Naive thymus-derived CD4-positive, alpha-beta T cell (primary cell): ENCODE measurements around the gene NOL4L. TPM values are rescaled to one million over a fixed set of nuclear protein-coding genes. Genes with fewer than 3 reads are reported as not detected.

Experiments used
- ATAC-seq: fragments of 150-1000 bp; cut with Tn5 transposase; 2 replicates; pipeline ENCODE4 v1.10.0; 2021; ENCODE audit warnings: mild to moderate bottlenecking, moderate library complexity
- CTCF ChIA-PET: fragments of 350-600 bp; sonication (Branson Sonifier 250); formaldehyde crosslinking; loops from one replicate; lab custom pipeline; 2021; ENCODE audit warnings: antibody characterized with exemption; lab: Charles Lee
- POLR2A ChIA-PET: fragments of 350-600 bp; sonication (Branson Sonifier 250); formaldehyde crosslinking; loops from one replicate; lab custom pipeline; 2021; ENCODE audit warnings: antibody characterized with exemption, inconsistent platforms; lab: Charles Lee
- DNase-seq, 9 donors: peaks; one replicate each; pipeline versions ENCODE4 v3.0.0 to v3.0.0-alpha.2; 2020 to 2022; ENCODE audit warnings: mixed read lengths in 1 of 9
- H3K27ac ChIP-seq: one replicate; pipeline ENCODE4 v1.7.0; 2013; ENCODE audit warnings: mild to moderate bottlenecking, low read depth, low read length, moderate library complexity
- H3K27me3 ChIP-seq, 2 donors: one replicate each; pipeline ENCODE4 v1.7.0; 2013; ENCODE audit warnings: low read length in 2 of 2, mild to moderate bottlenecking in 2 of 2, moderate library complexity in 2 of 2; ENCODE audit not compliant: control insufficient read depth in 2 of 2, insufficient read depth in 2 of 2
- H3K36me3 ChIP-seq, 3 experiments: 1 replicate in 2 of 3; 2 replicates in 1 of 3; pipeline ENCODE4 v1.7.0; 2013; ENCODE audit warnings: low read length in 3 of 3, mild to moderate bottlenecking in 3 of 3, moderate library complexity in 1 of 3; ENCODE audit not compliant: insufficient read depth in 3 of 3, control insufficient read depth in 2 of 3
- H3K4me1 ChIP-seq, 2 donors: one replicate each; pipeline ENCODE4 v1.7.0; 2013; ENCODE audit warnings: low read length in 2 of 2, mild to moderate bottlenecking in 2 of 2, moderate library complexity in 1 of 2; ENCODE audit not compliant: control insufficient read depth in 2 of 2, insufficient read depth in 2 of 2
- H3K4me3 ChIP-seq: 2 replicates; pipeline ENCODE4 v1.7.0; 2013; ENCODE audit warnings: mild to moderate bottlenecking, low read length
- H3K9me3 ChIP-seq, 3 experiments: 1 replicate in 2 of 3; 2 replicates in 1 of 3; pipeline ENCODE4 v1.7.0; 2013; ENCODE audit warnings: low read length in 3 of 3; ENCODE audit not compliant: control insufficient read depth in 2 of 3
- H3K27ac Mint-ChIP-seq, 9 donors: one replicate each; pipeline ENCODE4 v1.8.0; 2020 to 2022; ENCODE audit warnings: mixed read lengths in 9 of 9, mild to moderate bottlenecking in 8 of 9, moderate library complexity in 5 of 9, inconsistent platforms in 2 of 9
- H3K27me3 Mint-ChIP-seq, 5 donors: one replicate each; pipeline ENCODE4 v1.8.0; 2021 to 2022; ENCODE audit warnings: mixed read lengths in 5 of 5, mild to moderate bottlenecking in 1 of 5
- H3K36me3 Mint-ChIP-seq, 5 donors: one replicate each; pipeline ENCODE4 v1.8.0; 2020 to 2022; ENCODE audit warnings: mixed read lengths in 5 of 5, mild to moderate bottlenecking in 3 of 5, inconsistent platforms in 1 of 5
- H3K4me1 Mint-ChIP-seq, 7 donors: one replicate each; pipeline ENCODE4 v1.8.0; 2020 to 2022; ENCODE audit warnings: mixed read lengths in 7 of 7, mild to moderate bottlenecking in 3 of 7, inconsistent platforms in 1 of 7
- H3K4me3 Mint-ChIP-seq, 10 donors: one replicate each; pipeline ENCODE4 v1.8.0; 2020 to 2022; ENCODE audit warnings: mild to moderate bottlenecking in 10 of 10, mixed read lengths in 10 of 10, moderate library complexity in 6 of 10, inconsistent platforms in 2 of 10
- H3K9me3 Mint-ChIP-seq, 11 donors: one replicate each; pipeline ENCODE4 v1.8.0; 2020 to 2022; ENCODE audit warnings: mixed read lengths in 11 of 11, mild to moderate bottlenecking in 4 of 11, inconsistent platforms in 1 of 11, moderate library complexity in 1 of 11
- intact Hi-C, 2 donors: fragments of 100-400 bp; cut with micrococcal nuclease; formaldehyde crosslinking; loops; one replicate each; pipeline ENCODE4 v1.15.1; 2023
- polyA plus RNA-seq, 2 donors: library from polyadenylated mRNA; unstranded; fragments of 300-500 nt; fragmentation: Illumina TruSeq; gene quantifications; one replicate each; pipeline ENCODE4 v1.2.3, GENCODE V29; 2021
- total RNA-seq, 6 experiments: library from RNA in 5 of 6; stranded (reverse) in 5 of 6; gene quantifications; 1 replicate in 5 of 6; 2 replicates in 1 of 6; pipeline ENCODE4 v1.2.3 and lab custom pipeline; 2021 to 2026

The NOL4L gene
- total and polyA plus RNA-seq, 7 experiments from 2014 or later, result 17.3 to 81.9 (median 62.7) TPM

GRCh38 chr20:32526125-32526524 is 59.0 kb downstream of the NOL4L start:
- ATAC-seq (no peak), DNase-seq (no peak)
- no peak overlapping the region for H3K4me3 ChIP-seq
- H3K27ac ChIP-seq, result peak overlapping the region; percentile 73
- H3K36me3 ChIP-seq, result no peaks in the 10 kb centered on the region
- POLR2A ChIA-PET, result interaction anchor here (0.5 to 26.0 kb wide), 6 partner anchors 7 to 61 kb away, joined by 3 to 623 read pairs (median 4); no protein-coding TSS in a partner anchor
- CTCF ChIA-PET, result interaction anchor here (0.7 to 11.4 kb wide), 4 partner anchors 10 to 252 kb away, joined by 3 to 320 read pairs (median 88); no protein-coding TSS in a partner anchor
- H3K27me3 ChIP-seq, result no peaks in the 10 kb centered on the region
- Mint-ChIP-seq H3K4me1 (peaks cover 72 to 99% (median 91%) of the 10 kb centered on the region in 7 donors), H3K36me3 (peaks cover 0 to 20% (median 6%) of the 10 kb centered on the region in 5 donors), H3K9me3 (no peaks in the 10 kb centered on the region), H3K27ac (peak overlapping the region; percentile 60 to 97 (median 95)), H3K27me3 (no peaks in the 10 kb centered on the region), H3K4me3 (peak overlapping the region; percentile 26 to 87 (median 62))
- peaks cover 35 to 88% of the 10 kb centered on the region in 2 donors for H3K4me1 ChIP-seq
- intact Hi-C loops, result no loop called here
- no peaks in the 10 kb centered on the region for H3K9me3 ChIP-seq

DNA sequence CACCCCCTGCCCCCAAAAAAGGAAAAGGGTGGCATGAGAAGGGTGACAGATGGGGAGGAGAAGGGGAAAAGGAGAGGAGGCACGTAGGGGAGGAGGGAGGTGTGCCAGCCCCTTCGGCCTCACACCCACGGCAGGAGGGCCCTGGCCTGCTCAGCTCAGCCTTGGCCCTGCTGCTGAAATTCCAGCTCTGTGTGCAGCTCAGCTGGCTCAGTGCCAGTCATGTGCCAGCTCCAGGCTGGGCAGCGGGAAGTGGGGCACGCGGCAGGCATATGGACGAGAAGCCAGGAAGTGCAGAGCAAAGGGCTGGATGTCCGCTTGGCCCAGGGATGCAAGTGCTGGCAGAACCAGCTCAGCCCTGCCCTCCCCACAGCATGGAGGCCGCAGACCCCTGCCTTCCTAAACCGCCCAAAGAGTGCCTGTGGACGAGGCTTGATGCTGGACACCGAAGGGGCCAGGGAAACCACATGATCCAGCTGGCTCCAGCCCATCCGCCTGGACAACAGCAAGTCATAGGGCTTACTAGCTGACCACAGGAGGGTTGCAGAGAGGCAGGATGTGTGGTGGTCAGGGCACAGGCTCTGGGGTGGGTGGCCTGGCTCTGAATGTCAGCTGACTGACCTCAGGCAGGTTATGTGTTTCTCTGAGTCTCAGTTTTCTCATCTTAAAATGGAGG is 60.2 kb downstream of the NOL4L start:
- Mint-ChIP-seq H3K4me3 (peak overlapping the region in 7 of 10 donors; percentile 1 to 72 (median 33)), H3K27ac (peak overlapping the region; percentile 38 to 95 (median 90)), H3K27me3 (no peaks in the 10 kb centered on the region), H3K4me1 (peaks cover 65 to 96% (median 91%) of the 10 kb centered on the region in 7 donors), H3K36me3 (peaks cover 0 to 24% (median 9%) of the 10 kb centered on the region in 5 donors), H3K9me3 (no peaks in the 10 kb centered on the region)
- peak overlapping the region; percentile 32 for H3K27ac ChIP-seq
- intact Hi-C loops, result loop anchor here in 1 of 2 donors (5.0 kb wide), 1 partner anchor 493 kb away; no protein-coding TSS in a partner anchor
- ChIA-PET CTCF (interaction anchor here (0.6 to 11.4 kb wide), 7 partner anchors 12 to 253 kb away, joined by 4 to 320 read pairs (median 7); no protein-coding TSS in a partner anchor), POLR2A (interaction anchor here (0.7 to 26.0 kb wide), 7 partner anchors 6 to 128 kb away, joined by 3 to 623 read pairs (median 8); partner anchors contain the start of gene NOL4L)
- no peaks in the 10 kb centered on the region for H3K27me3 ChIP-seq
- ATAC-seq (no peak), DNase-seq (no peak)
- no peak overlapping the region for H3K4me3 ChIP-seq
- no peaks in the 10 kb centered on the region for H3K9me3 ChIP-seq
- peaks cover 0 to 10% (median 0%) of the 10 kb centered on the region in 3 experiments for H3K36me3 ChIP-seq
- H3K4me1 ChIP-seq, result peaks cover 36 to 87% of the 10 kb centered on the region in 2 donors

DNA sequence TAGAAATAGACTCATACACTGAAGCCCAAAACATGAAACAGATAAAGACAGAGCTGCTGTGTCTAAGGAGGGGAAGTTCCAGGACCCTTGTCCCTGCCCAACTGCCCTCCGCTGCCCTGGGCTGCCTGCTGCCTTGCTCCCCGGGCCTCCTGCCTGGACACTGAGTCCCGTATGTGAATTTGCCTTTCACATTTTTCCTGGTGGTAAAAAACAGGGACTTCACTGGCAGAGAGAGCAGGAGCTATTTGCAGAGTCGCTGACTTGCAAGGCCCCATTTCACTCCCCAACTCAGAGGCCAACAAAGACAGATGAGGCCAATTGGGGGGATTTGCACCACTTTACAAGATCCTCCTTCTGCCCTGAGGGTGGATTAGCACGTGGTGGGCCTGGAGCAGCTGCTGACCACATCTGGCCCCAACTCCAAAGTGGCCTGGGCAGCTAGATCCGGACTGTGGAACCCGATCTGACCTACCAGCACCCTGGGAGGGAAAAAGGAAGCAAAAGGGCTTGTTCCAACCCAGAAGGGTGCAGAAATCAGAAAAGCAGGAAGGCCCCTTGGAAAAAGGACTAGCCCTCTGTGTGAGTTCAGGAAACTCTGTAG is 61.4 kb downstream of the NOL4L start:
- POLR2A ChIA-PET, result interaction anchor here (1.0 to 26.0 kb wide), 6 partner anchors 5 to 129 kb away, joined by 4 to 623 read pairs (median 34); partner anchors contain the start of gene NOL4L
- no peaks in the 10 kb centered on the region for H3K9me3 ChIP-seq
- DNase-seq (no peak), ATAC-seq (no peak)
- peaks cover 0 to 21% (median 11%) of the 10 kb centered on the region in 3 experiments for H3K36me3 ChIP-seq
- peak overlapping the region; percentile 66 to 95 (median 90) for H3K27ac Mint-ChIP-seq
- H3K27me3 Mint-ChIP-seq, result no peaks in the 10 kb centered on the region
- H3K27ac ChIP-seq, result peak overlapping the region; percentile 60
- peaks cover 56 to 84% (median 78%) of the 10 kb centered on the region in 7 donors for H3K4me1 Mint-ChIP-seq
- H3K36me3 Mint-ChIP-seq, result peaks cover 0 to 24% (median 9%) of the 10 kb centered on the region in 5 donors
- H3K9me3 Mint-ChIP-seq, result no peaks in the 10 kb centered on the region
- H3K4me3 ChIP-seq, result no peak overlapping the region
- H3K4me1 ChIP-seq, result peaks cover 36 to 75% of the 10 kb centered on the region in 2 donors
- H3K27me3 ChIP-seq, result no peaks in the 10 kb centered on the region
- CTCF ChIA-PET, result interaction anchor here (0.7 to 11.4 kb wide), 7 partner anchors 10 to 130 kb away, joined by 3 to 320 read pairs (median 8); no protein-coding TSS in a partner anchor
- intact Hi-C loops, result loop anchor here (2.0 to 5.0 kb wide), 2 partner anchors 15 to 491 kb away; no protein-coding TSS in a partner anchor
- peak overlapping the region in 8 of 10 donors; percentile 51 to 73 (median 65) for H3K4me3 Mint-ChIP-seq

DNA sequence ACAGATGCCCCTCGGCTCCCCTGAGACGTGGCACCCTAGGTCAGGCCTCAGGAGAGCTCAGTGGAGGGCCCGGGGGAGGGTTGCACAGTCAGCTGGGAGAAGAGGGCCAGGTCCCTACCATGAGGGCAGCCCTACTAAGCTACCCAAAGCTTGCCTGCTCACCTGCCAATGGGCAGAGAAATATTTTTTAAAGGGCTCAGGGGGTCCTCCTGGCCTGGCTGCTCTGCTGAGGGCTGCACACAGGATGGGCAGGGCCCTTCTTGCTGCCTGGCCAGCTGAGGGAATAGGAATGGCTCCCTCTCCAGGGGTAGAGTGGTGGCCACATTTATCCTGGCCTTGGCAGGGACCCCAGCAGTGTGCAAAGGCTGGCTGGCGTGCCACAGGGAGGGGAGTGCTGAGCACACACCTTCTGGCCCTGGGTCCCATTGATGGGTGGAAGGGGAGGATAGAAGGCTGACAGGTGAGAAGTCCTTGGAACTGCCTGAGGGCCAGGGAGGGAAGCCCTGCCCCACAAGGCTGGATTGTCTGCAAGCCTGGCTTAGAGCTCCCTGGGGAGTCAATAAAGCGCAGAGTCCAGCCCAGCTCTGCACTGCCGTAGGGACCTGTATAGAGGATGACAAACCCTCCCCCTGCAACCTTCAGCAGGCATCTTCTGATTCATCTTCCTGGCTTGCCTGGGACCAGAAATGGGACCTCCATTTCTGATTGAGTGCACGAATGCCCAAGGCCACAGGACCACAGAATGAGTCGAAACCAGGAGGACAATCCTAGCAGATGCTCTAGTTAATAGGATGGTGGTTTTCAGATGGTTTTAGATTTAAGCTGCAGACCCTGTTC is 62.1 kb downstream of the NOL4L start:
- POLR2A ChIA-PET, result interaction anchor here (0.7 to 26.0 kb wide), 12 partner anchors 4 to 130 kb away, joined by 3 to 623 read pairs (median 3); partner anchors contain the start of gene NOL4L
- Mint-ChIP-seq H3K4me1 (peaks cover 49 to 77% (median 71%) of the 10 kb centered on the region in 7 donors), H3K4me3 (peak overlapping the region in 9 of 10 donors; percentile 17 to 73 (median 62)), H3K36me3 (peaks cover 0 to 24% (median 9%) of the 10 kb centered on the region in 5 donors), H3K27ac (peak overlapping the region; percentile 62 to 95 (median 90)), H3K27me3 (no peaks in the 10 kb centered on the region), H3K9me3 (no peaks in the 10 kb centered on the region)
- H3K9me3 ChIP-seq, result no peaks in the 10 kb centered on the region
- H3K27ac ChIP-seq, result peak overlapping the region; percentile 60
- DNase-seq (no peak), ATAC-seq (peak; percentile 12)
- H3K27me3 ChIP-seq, result no peaks in the 10 kb centered on the region
- H3K4me3 ChIP-seq, result no peak overlapping the region
- CTCF ChIA-PET, result interaction anchor here (0.6 to 11.4 kb wide), 17 partner anchors 9 to 240 kb away, joined by 3 to 320 read pairs (median 3); partner anchors contain the start of genes C20orf203 and NOL4L
- peaks cover 36 to 67% of the 10 kb centered on the region in 2 donors for H3K4me1 ChIP-seq
- peaks cover 0 to 29% (median 12%) of the 10 kb centered on the region in 3 experiments for H3K36me3 ChIP-seq
- intact Hi-C loops, result loop anchor here (1.0 to 5.0 kb wide), 3 partner anchors 16 to 491 kb away; no protein-coding TSS in a partner anchor

DNA sequence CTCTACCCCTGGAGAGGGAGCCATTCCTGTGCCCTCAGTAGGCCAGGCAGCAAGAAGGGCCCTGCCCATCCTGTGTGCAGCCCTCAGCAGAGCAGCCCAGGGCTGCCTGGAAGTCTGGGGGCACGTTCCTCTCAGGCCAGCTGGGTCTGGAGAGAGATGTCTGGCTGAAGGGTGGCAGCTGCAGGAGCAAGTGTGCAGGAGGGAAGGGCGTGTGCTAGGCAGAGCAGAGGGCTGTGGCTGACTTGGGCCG is 62.7 kb downstream of the NOL4L start:
- CTCF ChIA-PET, result interaction anchor here (0.6 to 11.4 kb wide), 21 partner anchors 9 to 241 kb away, joined by 3 to 320 read pairs (median 4); partner anchors contain the start of genes C20orf203 and NOL4L
- no peak for DNase-seq

More for the DNA sequence above, 62.7 kb downstream of the NOL4L start:
- H3K36me3 ChIP-seq, result peaks cover 0 to 34% (median 12%) of the 10 kb centered on the region in 3 experiments
- H3K4me3 Mint-ChIP-seq, result peak overlapping the region in 9 of 10 donors; percentile 17 to 72 (median 53)
- H3K27me3 Mint-ChIP-seq, result no peaks in the 10 kb centered on the region
- peaks cover 44 to 77% (median 71%) of the 10 kb centered on the region in 7 donors for H3K4me1 Mint-ChIP-seq
- peaks cover 0 to 24% (median 9%) of the 10 kb centered on the region in 5 donors for H3K36me3 Mint-ChIP-seq
- H3K27ac Mint-ChIP-seq, result peak overlapping the region; percentile 63 to 95 (median 90)
- no peaks in the 10 kb centered on the region for H3K27me3 ChIP-seq
- POLR2A ChIA-PET, result interaction anchor here (0.7 to 26.0 kb wide), 12 partner anchors 4 to 130 kb away, joined by 3 to 623 read pairs (median 3); partner anchors contain the start of gene NOL4L
- H3K4me1 ChIP-seq, result peaks cover 36 to 65% of the 10 kb centered on the region in 2 donors
- H3K4me3 ChIP-seq, result peak overlapping the region; percentile 27
- no peaks in the 10 kb centered on the region for H3K9me3 Mint-ChIP-seq
- H3K27ac ChIP-seq, result peak overlapping the region; percentile 60
- H3K9me3 ChIP-seq, result no peaks in the 10 kb centered on the region
- intact Hi-C loops, result loop anchor here (1.0 to 5.0 kb wide), 3 partner anchors 16 to 490 kb away; no protein-coding TSS in a partner anchor
- ATAC-seq, result peak; percentile 22
